Measurements from ENCODE around the gene PCDH9. TPM values are rescaled to one million over a fixed set of nuclear protein-coding genes. Genes with fewer than 3 reads are reported as not detected.
A peak's percentile ranks its signal among the peaks of the same experiment; 100 is the strongest.

Gene PCDH9
- total and polyA plus RNA-seq, 2 experiments from 2014 or later, result 0.31 to 0.52 TPM

DNA sequence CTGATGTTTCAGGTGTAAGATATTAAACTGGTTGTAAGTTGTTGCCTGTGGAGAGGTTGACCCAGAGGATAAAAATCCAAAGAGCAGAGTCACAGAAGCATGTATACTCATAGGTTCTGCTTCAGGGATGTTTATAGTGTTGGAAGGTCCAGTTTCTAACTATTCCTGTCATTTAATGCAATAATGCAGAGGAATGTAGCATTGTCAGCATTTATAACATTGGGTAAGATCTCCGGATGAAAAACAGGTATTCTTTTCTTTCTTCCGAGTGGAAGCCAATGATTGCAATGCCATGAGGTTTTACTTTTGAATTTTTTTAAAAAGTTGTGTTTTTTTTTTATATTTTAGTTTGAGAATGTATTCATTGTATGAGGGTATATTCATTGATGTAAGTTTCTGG lies 771.0 kb downstream of the PCDH9 start:
- Histone ChIP-seq H3K27me3 (ENCODE audit: insufficient read depth) (no peaks in the 10 kb centered on the region), H3K27ac (ENCODE audit: low read depth) (no peak overlapping the region), H4K20me1 (replicated peaks; ENCODE audit: insufficient read depth) (no peaks in the 10 kb centered on the region), H2AFZ (peak overlapping the region; percentile 38; the same call in 1 of the 2 replicates), H3K4me3 (no peak overlapping the region), H3K9me2 (ENCODE audit: insufficient read depth) (no peaks in the 10 kb centered on the region), H3K36me3 (ENCODE audit: insufficient read depth) (no peaks in the 10 kb centered on the region), H3K4me1 (ENCODE audit: insufficient read depth) (no peaks in the 10 kb centered on the region), H3F3A (replicated peaks; ENCODE audit: low read depth) (no peaks in the 10 kb centered on the region), H3K79me2 (replicated peaks; ENCODE audit: insufficient read depth) (no peaks in the 10 kb centered on the region), H3K4me2 (no peak overlapping the region)
- Mint-ChIP-seq H3K27ac (no peak overlapping the region), H3K27me3 (ENCODE audit: insufficient read depth, low read depth, poor library complexity) (no peaks in the 10 kb centered on the region), H3K4me1 (peaks cover 4% of the 10 kb centered on the region; the same call in 1 of the 3 replicates), H3K36me3 (ENCODE audit: low read depth) (no peaks in the 10 kb centered on the region), H3K4me3 (no peak overlapping the region), H3K9me3 (no peaks in the 10 kb centered on the region)
- TF ChIP-seq, protein P1, sequence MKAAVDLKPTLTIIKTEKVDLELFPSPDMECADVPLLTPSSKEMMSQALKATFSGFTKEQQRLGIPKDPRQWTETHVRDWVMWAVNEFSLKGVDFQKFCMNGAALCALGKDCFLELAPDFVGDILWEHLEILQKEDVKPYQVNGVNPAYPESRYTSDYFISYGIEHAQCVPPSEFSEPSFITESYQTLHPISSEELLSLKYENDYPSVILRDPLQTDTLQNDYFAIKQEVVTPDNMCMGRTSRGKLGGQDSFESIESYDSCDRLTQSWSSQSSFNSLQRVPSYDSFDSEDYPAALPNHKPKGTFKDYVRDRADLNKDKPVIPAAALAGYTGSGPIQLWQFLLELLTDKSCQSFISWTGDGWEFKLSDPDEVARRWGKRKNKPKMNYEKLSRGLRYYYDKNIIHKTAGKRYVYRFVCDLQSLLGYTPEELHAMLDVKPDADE (IDR thresholded peaks at IDR 0.05), result no peak
- no peak for TF ChIP-seq CREB1 (CRISPR knock-in tag; IDR thresholded peaks at IDR 0.05; ENCODE audit: low read depth)
- TF ChIP-seq ZNF331 (CRISPR knock-in tag; IDR thresholded peaks at IDR 0.05; ENCODE audit: low read depth), result no peak
- TF ChIP-seq, protein P2, sequence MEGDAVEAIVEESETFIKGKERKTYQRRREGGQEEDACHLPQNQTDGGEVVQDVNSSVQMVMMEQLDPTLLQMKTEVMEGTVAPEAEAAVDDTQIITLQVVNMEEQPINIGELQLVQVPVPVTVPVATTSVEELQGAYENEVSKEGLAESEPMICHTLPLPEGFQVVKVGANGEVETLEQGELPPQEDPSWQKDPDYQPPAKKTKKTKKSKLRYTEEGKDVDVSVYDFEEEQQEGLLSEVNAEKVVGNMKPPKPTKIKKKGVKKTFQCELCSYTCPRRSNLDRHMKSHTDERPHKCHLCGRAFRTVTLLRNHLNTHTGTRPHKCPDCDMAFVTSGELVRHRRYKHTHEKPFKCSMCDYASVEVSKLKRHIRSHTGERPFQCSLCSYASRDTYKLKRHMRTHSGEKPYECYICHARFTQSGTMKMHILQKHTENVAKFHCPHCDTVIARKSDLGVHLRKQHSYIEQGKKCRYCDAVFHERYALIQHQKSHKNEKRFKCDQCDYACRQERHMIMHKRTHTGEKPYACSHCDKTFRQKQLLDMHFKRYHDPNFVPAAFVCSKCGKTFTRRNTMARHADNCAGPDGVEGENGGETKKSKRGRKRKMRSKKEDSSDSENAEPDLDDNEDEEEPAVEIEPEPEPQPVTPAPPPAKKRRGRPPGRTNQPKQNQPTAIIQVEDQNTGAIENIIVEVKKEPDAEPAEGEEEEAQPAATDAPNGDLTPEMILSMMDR (conservative IDR thresholded peaks at IDR 0.05; ENCODE audit: low read depth in 2 of 2), result no peak
- no peak for TF ChIP-seq ZNF114 (CRISPR knock-in tag; IDR thresholded peaks at IDR 0.05)
- no peak for TF ChIP-seq EZH2phosphoT487 (IDR thresholded peaks at IDR 0.05; ENCODE audit: unreplicated experiment)
- no peak for TF ChIP-seq STAT1 (IDR thresholded peaks at IDR 0.05; ENCODE audit: unreplicated experiment)
- TF ChIP-seq JUNB (IDR thresholded peaks at IDR 0.05; ENCODE audit: unreplicated experiment), result no peak
- TF ChIP-seq, protein P3, sequence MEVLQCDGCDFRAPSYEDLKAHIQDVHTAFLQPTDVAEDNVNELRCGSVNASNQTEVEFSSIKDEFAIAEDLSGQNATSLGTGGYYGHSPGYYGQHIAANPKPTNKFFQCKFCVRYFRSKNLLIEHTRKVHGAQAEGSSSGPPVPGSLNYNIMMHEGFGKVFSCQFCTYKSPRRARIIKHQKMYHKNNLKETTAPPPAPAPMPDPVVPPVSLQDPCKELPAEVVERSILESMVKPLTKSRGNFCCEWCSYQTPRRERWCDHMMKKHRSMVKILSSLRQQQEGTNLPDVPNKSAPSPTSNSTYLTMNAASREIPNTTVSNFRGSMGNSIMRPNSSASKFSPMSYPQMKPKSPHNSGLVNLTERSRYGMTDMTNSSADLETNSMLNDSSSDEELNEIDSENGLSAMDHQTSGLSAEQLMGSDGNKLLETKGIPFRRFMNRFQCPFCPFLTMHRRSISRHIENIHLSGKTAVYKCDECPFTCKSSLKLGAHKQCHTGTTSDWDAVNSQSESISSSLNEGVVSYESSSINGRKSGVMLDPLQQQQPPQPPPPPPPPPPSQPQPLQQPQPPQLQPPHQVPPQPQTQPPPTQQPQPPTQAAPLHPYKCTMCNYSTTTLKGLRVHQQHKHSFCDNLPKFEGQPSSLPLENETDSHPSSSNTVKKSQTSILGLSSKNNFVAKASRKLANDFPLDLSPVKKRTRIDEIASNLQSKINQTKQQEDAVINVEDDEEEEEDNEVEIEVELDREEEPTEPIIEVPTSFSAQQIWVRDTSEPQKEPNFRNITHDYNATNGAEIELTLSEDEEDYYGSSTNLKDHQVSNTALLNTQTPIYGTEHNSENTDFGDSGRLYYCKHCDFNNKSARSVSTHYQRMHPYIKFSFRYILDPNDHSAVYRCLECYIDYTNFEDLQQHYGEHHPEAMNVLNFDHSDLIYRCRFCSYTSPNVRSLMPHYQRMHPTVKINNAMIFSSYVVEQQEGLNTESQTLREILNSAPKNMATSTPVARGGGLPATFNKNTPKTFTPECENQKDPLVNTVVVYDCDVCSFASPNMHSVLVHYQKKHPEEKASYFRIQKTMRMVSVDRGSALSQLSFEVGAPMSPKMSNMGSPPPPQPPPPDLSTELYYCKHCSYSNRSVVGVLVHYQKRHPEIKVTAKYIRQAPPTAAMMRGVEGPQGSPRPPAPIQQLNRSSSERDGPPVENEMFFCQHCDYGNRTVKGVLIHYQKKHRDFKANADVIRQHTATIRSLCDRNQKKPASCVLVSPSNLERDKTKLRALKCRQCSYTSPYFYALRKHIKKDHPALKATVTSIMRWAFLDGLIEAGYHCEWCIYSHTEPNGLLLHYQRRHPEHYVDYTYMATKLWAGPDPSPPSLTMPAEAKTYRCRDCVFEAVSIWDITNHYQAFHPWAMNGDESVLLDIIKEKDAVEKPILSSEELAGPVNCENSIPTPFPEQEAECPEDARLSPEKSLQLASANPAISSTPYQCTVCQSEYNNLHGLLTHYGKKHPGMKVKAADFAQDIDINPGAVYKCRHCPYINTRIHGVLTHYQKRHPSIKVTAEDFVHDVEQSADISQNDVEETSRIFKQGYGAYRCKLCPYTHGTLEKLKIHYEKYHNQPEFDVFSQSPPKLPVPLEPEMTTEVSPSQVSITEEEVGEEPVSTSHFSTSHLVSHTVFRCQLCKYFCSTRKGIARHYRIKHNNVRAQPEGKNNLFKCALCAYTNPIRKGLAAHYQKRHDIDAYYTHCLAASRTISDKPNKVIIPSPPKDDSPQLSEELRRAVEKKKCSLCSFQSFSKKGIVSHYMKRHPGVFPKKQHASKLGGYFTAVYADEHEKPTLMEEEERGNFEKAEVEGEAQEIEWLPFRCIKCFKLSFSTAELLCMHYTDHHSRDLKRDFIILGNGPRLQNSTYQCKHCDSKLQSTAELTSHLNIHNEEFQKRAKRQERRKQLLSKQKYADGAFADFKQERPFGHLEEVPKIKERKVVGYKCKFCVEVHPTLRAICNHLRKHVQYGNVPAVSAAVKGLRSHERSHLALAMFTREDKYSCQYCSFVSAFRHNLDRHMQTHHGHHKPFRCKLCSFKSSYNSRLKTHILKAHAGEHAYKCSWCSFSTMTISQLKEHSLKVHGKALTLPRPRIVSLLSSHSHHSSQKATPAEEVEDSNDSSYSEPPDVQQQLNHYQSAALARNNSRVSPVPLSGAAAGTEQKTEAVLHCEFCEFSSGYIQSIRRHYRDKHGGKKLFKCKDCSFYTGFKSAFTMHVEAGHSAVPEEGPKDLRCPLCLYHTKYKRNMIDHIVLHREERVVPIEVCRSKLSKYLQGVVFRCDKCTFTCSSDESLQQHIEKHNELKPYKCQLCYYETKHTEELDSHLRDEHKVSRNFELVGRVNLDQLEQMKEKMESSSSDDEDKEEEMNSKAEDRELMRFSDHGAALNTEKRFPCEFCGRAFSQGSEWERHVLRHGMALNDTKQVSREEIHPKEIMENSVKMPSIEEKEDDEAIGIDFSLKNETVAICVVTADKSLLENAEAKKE (CRISPR knock-in tag; IDR thresholded peaks at IDR 0.05), result no peak
- no peak for TF ChIP-seq POLR2AphosphoS5 (IDR thresholded peaks at IDR 0.05; ENCODE audit: low read depth)
- TF ChIP-seq, protein P4, sequence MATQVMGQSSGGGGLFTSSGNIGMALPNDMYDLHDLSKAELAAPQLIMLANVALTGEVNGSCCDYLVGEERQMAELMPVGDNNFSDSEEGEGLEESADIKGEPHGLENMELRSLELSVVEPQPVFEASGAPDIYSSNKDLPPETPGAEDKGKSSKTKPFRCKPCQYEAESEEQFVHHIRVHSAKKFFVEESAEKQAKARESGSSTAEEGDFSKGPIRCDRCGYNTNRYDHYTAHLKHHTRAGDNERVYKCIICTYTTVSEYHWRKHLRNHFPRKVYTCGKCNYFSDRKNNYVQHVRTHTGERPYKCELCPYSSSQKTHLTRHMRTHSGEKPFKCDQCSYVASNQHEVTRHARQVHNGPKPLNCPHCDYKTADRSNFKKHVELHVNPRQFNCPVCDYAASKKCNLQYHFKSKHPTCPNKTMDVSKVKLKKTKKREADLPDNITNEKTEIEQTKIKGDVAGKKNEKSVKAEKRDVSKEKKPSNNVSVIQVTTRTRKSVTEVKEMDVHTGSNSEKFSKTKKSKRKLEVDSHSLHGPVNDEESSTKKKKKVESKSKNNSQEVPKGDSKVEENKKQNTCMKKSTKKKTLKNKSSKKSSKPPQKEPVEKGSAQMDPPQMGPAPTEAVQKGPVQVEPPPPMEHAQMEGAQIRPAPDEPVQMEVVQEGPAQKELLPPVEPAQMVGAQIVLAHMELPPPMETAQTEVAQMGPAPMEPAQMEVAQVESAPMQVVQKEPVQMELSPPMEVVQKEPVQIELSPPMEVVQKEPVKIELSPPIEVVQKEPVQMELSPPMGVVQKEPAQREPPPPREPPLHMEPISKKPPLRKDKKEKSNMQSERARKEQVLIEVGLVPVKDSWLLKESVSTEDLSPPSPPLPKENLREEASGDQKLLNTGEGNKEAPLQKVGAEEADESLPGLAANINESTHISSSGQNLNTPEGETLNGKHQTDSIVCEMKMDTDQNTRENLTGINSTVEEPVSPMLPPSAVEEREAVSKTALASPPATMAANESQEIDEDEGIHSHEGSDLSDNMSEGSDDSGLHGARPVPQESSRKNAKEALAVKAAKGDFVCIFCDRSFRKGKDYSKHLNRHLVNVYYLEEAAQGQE (IDR thresholded peaks at IDR 0.05; ENCODE audit: unreplicated experiment), result no peak
- TF ChIP-seq EZH2 (IDR thresholded peaks at IDR 0.05; ENCODE audit: low read depth, unreplicated experiment), result no peak
- ATAC-seq (no peak), DNase-seq (ENCODE audit: low spot score) (no peak)

Measured in GM23338 (cell line).